GM12878 (cell line): ENCODE data around the gene CMSS1. TPM values are rescaled to one million over a fixed set of nuclear protein-coding genes. Genes with fewer than 3 reads are reported as not detected.

Experiments
- ATAC-seq: fragments of 200-7000 bp; cut with Tn5 transposase; 3 replicates; pipeline ENCODE4 v1.9.1; 2020; ENCODE audit warnings: mild to moderate bottlenecking, moderate library complexity
- BruUV-seq: library from RNA; stranded (reverse); fragments of 400-500 nt; replicated peaks from 2 replicates; lab custom pipeline; 2021; lab: Mats Ljungman, UMichigan
- CTCF ChIA-PET: fragments of 300-600 bp; sonication (Branson Sonifier 250); formaldehyde crosslinking; extraction: SDS; loops from one replicate; lab custom pipeline; 2021; ENCODE audit warnings: inconsistent platforms; lab: Yijun Ruan, JAX
- POLR2A ChIA-PET: fragments of 350-600 bp; formaldehyde crosslinking; extraction: SDS; loops from one replicate; lab custom pipeline; 2021; ENCODE audit warnings: inconsistent platforms; lab: Charles Lee
- RAD21 ChIA-PET: fragments of 300-600 bp; sonication (Branson Sonifier 250); formaldehyde crosslinking; loops from one replicate; lab custom pipeline; 2023; ENCODE audit warnings: antibody characterized with exemption; ENCODE audit not compliant: unreplicated experiment; lab: Charles Lee
- SMC1A ChIA-PET: fragments of 300-600 bp; sonication (Branson Sonifier 250); formaldehyde crosslinking; loops from one replicate; lab custom pipeline; 2023; ENCODE audit not compliant: unreplicated experiment, uncharacterized antibody; lab: Charles Lee
- DNase-seq: peaks from one replicate; pipeline ENCODE4 v3.0.0-alpha.2; 2011; ENCODE audit warnings: low read depth, low spot score
- FAIRE-seq: peaks from 3 replicates; lab custom pipeline; 2011; peaks lifted over from hg19 to GRCh38; lab: Jason Lieb, UNC
- H2AFZ ChIP-seq: 2 replicates; pipeline ENCODE4 v1.6.0; 2011; ENCODE audit warnings: low read depth, low read length, control low read depth; ENCODE audit not compliant: control insufficient read depth
- H3K27ac ChIP-seq: 2 replicates; pipeline ENCODE4 v1.5.1; 2011; ENCODE audit warnings: control low read depth; ENCODE audit not compliant: control insufficient read depth, insufficient read depth
- H3K27me3 ChIP-seq, 2 experiments: replicated peaks in 1 of 2; 2 replicates each; pipeline versions ENCODE4 v1.6.0 to v1.6.1; 2011; ENCODE audit warnings: low read length in 1 of 2; ENCODE audit not compliant: control insufficient read depth in 2 of 2, insufficient read depth in 2 of 2
- H3K36me3 ChIP-seq, 2 experiments: 2 replicates each; pipeline ENCODE4 v1.5.1; 2011; ENCODE audit warnings: low read length in 1 of 2; ENCODE audit not compliant: control insufficient read depth in 2 of 2, insufficient read depth in 2 of 2
- H3K4me1 ChIP-seq: 2 replicates; pipeline ENCODE4 v1.6.1; 2011; ENCODE audit warnings: mild to moderate bottlenecking, low read length, moderate library complexity, mixed read lengths; ENCODE audit not compliant: control insufficient read depth, insufficient read depth
- H3K4me2 ChIP-seq: 2 replicates; pipeline ENCODE4 v1.6.0; 2011; ENCODE audit warnings: control low read depth; ENCODE audit not compliant: control insufficient read depth, insufficient read depth
- H3K4me3 ChIP-seq: fragments of 200-600 bp; sonication (generic); 2 replicates; pipeline ENCODE4 v1.5.1; 2016
- H3K79me2 ChIP-seq: 2 replicates; pipeline ENCODE4 v1.6.0; 2011; ENCODE audit warnings: low read length; ENCODE audit not compliant: control insufficient read depth, insufficient read depth
- H3K9ac ChIP-seq: 2 replicates; pipeline ENCODE4 v1.8.0; 2011; ENCODE audit warnings: low read length, control low read depth, mixed read lengths; ENCODE audit not compliant: control insufficient read depth, insufficient read depth
- H3K9me3 ChIP-seq: replicated peaks from 3 replicates; pipeline ENCODE4 v1.5.1; 2011; ENCODE audit warnings: mild to moderate bottlenecking, low read length; ENCODE audit not compliant: control insufficient read depth, insufficient read depth
- H4K20me1 ChIP-seq: 2 replicates; pipeline ENCODE4 v1.6.0; 2011; ENCODE audit not compliant: control insufficient read depth, insufficient read depth
- CBX5 ChIP-seq: sonication (generic); IDR thresholded peaks from 2 replicates; pipeline ENCODE4 v1.6.1; 2016; ENCODE audit warnings: low read depth, moderate library complexity, mild to moderate bottlenecking, inconsistent platforms
- CHD1 ChIP-seq: IDR thresholded peaks from 2 replicates; pipeline ENCODE4 v1.6.1; 2012; ENCODE audit warnings: low read depth, low read length, improper control_type of control experiment
- EZH2 ChIP-seq: IDR thresholded peaks from 2 replicates; pipeline ENCODE4 v1.6.1; 2012; ENCODE audit warnings: low read depth, mild to moderate bottlenecking, control low read depth, inconsistent platforms, low read length, borderline replicate concordance; ENCODE audit not compliant: control insufficient read depth
- FOXM1 ChIP-seq: IDR thresholded peaks from 2 replicates; pipeline ENCODE4 v1.6.1; 2012; ENCODE audit warnings: low read depth, mild to moderate bottlenecking, inconsistent platforms, low read length, moderate library complexity
- HDAC2 ChIP-seq: fragments of 200-600 bp; sonication (generic); IDR thresholded peaks from 2 replicates; pipeline ENCODE4 v1.6.1; 2017
- KLF5 ChIP-seq: fragments of 450-650 bp; IDR thresholded peaks from 2 replicates; pipeline ENCODE4 v1.6.1; 2014; ENCODE audit warnings: mild to moderate bottlenecking; ENCODE audit not compliant: partially characterized antibody
- MEF2A ChIP-seq: IDR thresholded peaks from 2 replicates; pipeline ENCODE4 v1.6.1; 2011; ENCODE audit warnings: low read depth, mild to moderate bottlenecking, low read length, moderate library complexity; ENCODE audit not compliant: insufficient read depth
- MTA2 ChIP-seq: fragments of 450-650 bp; IDR thresholded peaks from 2 replicates; pipeline ENCODE4 v1.6.1; 2016; ENCODE audit warnings: low read depth, mild to moderate bottlenecking, moderate library complexity
- MXI1 ChIP-seq: fragments of 150-350 bp; IDR thresholded peaks from 2 replicates; pipeline ENCODE4 v1.6.1; 2011; ENCODE audit warnings: low read depth, mild to moderate bottlenecking, inconsistent platforms, low read length, improper control_type of control experiment
- NFYA ChIP-seq: IDR thresholded peaks from 2 replicates; pipeline ENCODE4 v1.6.1; 2011; ENCODE audit warnings: low read depth, mild to moderate bottlenecking, low read length, improper control_type of control experiment, borderline replicate concordance
- PAX8 ChIP-seq: fragments of 450-650 bp; IDR thresholded peaks from 2 replicates; pipeline ENCODE4 v1.6.1; 2017; ENCODE audit warnings: mild to moderate bottlenecking, moderate library complexity
- RUNX3 ChIP-seq: IDR thresholded peaks from 2 replicates; pipeline ENCODE4 v1.6.1; 2012; ENCODE audit warnings: low read length, inconsistent platforms
- SIX5 ChIP-seq: IDR thresholded peaks from 2 replicates; pipeline ENCODE4 v1.6.1; 2011; ENCODE audit warnings: mild to moderate bottlenecking, low read depth, low read length, moderate library complexity; ENCODE audit not compliant: severe bottlenecking
- SMAD5 ChIP-seq: IDR thresholded peaks from 2 replicates; pipeline ENCODE4 v1.6.1; 2016; ENCODE audit warnings: antibody characterized with exemption, low read depth
- SMARCA5 ChIP-seq: fragments of 450-650 bp; IDR thresholded peaks from 2 replicates; pipeline ENCODE4 v1.6.1; 2017; ENCODE audit warnings: mild to moderate bottlenecking
- TCF7 ChIP-seq: IDR thresholded peaks from 2 replicates; pipeline ENCODE4 v1.6.1; 2014; ENCODE audit warnings: antibody characterized with exemption, borderline replicate concordance
- ZZZ3 ChIP-seq: IDR thresholded peaks from 2 replicates; pipeline ENCODE4 v1.6.1; 2011; ENCODE audit warnings: low read depth; ENCODE audit not compliant: control insufficient read depth, insufficient read length
- WGBS: methylation state at CpG from one replicate; pipeline ENCODE4 v1.1.6; 2016; ENCODE audit warnings: low lambda C conversion rate; ENCODE audit not compliant: insufficient replicate concordance, insufficient coverage; ENCODE audit errors: missing lambda C conversion rate; 5-methylcytosine and 5-hydroxymethylcytosine counted together
- in situ Hi-C: fragments of 300-500 bp; cut with MboI; formaldehyde crosslinking; loops from 9 replicates; pipeline ENCODE4 v1.14.3; 2018; ENCODE audit warnings: mixed read lengths
- intact Hi-C: fragments of 100-400 bp; cut with micrococcal nuclease; formaldehyde crosslinking; loops from one replicate; pipeline ENCODE4 v1.14.2; 2022; ENCODE audit not compliant: unreplicated experiment
- polyA plus RNA-seq, 11 experiments: library from polyadenylated mRNA; depleted of rRNA in 4 of 11; unstranded in 6 of 11; stranded (reverse) in 5 of 11; fragments of >200 nt; fragmentation: Nextera tagmentation in 4 of 11; fragmentation: Illumina TruSeq in 1 of 11; extraction: Ambion mirVana in 4 of 11; extraction: Trizol in 1 of 11; gene quantifications; 1 replicate in 1 of 11; 2 replicates in 10 of 11; pipeline versions ENCODE4 v1.2.1 to v1.2.3, GENCODE V29; 2011 to 2016; ENCODE audit warnings: inconsistent platforms in 2 of 11, missing spikeins in 2 of 11, low read depth in 1 of 11
- total RNA-seq, 4 experiments: library from RNA; depleted of rRNA in 3 of 4; stranded (reverse); fragments of >200 nt in 3 of 4; fragmentation: Illumina TruSeq in 1 of 4; extraction: Trizol in 1 of 4; gene quantifications; 2 replicates each; pipeline versions ENCODE4 v1.2.1 to v1.2.3, GENCODE V29; 2013 to 2021
- TF ChIP-seq, protein P1 (sequence below): fragments of 450-650 bp; conservative IDR thresholded peaks from 2 replicates; pipeline ENCODE4 v1.6.1; 2017; ENCODE audit warnings: mild to moderate bottlenecking, moderate library complexity

CMSS1 gene
- total and polyA plus RNA-seq, 10 of the 15 experiments (the other 5 are each of a cell fraction or from before 2014, with no cell fraction given) = 31.0 to 118 (median 70.1) TPM

DNA sequence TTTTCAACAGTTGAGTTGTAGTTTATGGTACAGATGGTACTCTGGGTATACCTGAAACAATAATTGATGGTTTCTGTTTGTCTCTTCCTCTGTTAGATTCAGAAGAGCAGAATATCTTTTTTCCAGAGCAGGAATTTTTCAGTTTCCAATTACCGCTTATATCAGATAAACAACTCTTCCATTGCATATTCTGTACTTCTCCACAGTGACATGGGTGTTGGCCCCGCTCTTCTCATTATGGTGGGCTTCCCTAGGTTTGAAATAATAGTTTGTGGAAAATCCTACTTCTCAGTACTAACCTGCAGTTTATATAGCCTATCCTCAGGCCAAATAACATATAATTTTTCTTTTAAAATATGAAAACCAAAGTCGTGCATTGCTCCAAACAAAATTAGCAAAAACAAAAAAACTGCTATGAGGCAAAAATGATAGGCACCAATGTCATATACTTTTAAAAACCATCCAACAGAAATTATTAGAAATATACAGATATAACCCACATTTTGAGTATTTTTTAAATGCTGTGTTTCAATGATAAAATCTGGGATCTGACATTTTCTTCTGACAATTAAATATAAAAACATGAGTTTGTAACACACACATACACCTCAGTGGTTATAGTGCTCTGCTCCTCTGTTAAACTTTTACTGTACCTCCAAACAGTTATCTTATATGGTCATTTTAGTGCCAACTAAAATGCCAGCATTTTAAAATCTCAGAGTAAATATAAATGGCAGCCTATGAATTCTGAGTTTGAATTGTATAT is 56.8 kb downstream of the CMSS1 start:
- Histone ChIP-seq H2AFZ (no peak overlapping the region), H3K4me1 (peaks cover 16% of the 10 kb centered on the region; the same call in 1 of the 2 replicates), H3K4me3 (no peak overlapping the region), H3K36me3 (no peaks in the 10 kb centered on the region), H3K9ac (no peak overlapping the region), H4K20me1 (no peaks in the 10 kb centered on the region), H3K79me2 (peaks cover 16% of the 10 kb centered on the region), H3K27ac (no peak overlapping the region), H3K27me3 (no peaks in the 10 kb centered on the region), H3K9me3 (no peaks in the 10 kb centered on the region), H3K4me2 (no peak overlapping the region; the same call in 1 of the 2 replicates)
- in situ Hi-C loops (no loop called here), intact Hi-C loops (no loop called here)
- no peak for DNase-seq
- CTCF ChIA-PET = interaction anchor here (0.5 kb wide), 1 partner anchor 388 kb away, joined by 3 read pairs; no protein-coding TSS in a partner anchor
- no peak for ATAC-seq
- RAD21 ChIA-PET = interaction anchor here (1.4 to 1.5 kb wide), 2 partner anchors 65 to 97 kb away, joined by 3 read pairs; no protein-coding TSS in a partner anchor
- TF ChIP-seq NFYA = no peak
- TF ChIP-seq FOXM1 = no peak
- TF ChIP-seq MEF2A = no peak
- TF ChIP-seq MTA2 = no peak
- TF ChIP-seq, protein P1, sequence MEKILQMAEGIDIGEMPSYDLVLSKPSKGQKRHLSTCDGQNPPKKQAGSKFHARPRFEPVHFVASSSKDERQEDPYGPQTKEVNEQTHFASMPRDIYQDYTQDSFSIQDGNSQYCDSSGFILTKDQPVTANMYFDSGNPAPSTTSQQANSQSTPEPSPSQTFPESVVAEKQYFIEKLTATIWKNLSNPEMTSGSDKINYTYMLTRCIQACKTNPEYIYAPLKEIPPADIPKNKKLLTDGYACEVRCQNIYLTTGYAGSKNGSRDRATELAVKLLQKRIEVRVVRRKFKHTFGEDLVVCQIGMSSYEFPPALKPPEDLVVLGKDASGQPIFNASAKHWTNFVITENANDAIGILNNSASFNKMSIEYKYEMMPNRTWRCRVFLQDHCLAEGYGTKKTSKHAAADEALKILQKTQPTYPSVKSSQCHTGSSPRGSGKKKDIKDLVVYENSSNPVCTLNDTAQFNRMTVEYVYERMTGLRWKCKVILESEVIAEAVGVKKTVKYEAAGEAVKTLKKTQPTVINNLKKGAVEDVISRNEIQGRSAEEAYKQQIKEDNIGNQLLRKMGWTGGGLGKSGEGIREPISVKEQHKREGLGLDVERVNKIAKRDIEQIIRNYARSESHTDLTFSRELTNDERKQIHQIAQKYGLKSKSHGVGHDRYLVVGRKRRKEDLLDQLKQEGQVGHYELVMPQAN = no peak
- no peak for TF ChIP-seq HDAC2
- no peak for TF ChIP-seq CBX5
- TF ChIP-seq PAX8 = no peak
- TF ChIP-seq CHD1 = no peak
- no peak for TF ChIP-seq SIX5
- TF ChIP-seq MXI1 = no peak
- TF ChIP-seq EZH2 = no peak
- TF ChIP-seq SMAD5 = no peak
- no peak for TF ChIP-seq SMARCA5
- TF ChIP-seq RUNX3 = no peak
- no peak for TF ChIP-seq ZZZ3
- TF ChIP-seq TCF7 = no peak
- TF ChIP-seq KLF5 = no peak
- SMC1A ChIA-PET = interaction anchor here (1.1 to 1.5 kb wide), 3 partner anchors 24 to 66 kb away, joined by 4 to 5 read pairs (median 4); no protein-coding TSS in a partner anchor
- no peak for FAIRE-seq
- BruUV-seq = no TSS peak
- WGBS = 97% methylated on average over 3 of the region's 3 CpGs
- POLR2A ChIA-PET = interaction anchor here (1.5 kb wide), 1 partner anchor 21 kb away, joined by 3 read pairs; no protein-coding TSS in a partner anchor
